ENCODE results near the gene ARHGAP26.

- TF ChIP-seq EP300 (IDR thresholded peaks at IDR 0.05; ENCODE audit: low read depth) (no peak), CTCF (IDR thresholded peaks at IDR 0.05) (no peak), POLR2A (IDR thresholded peaks at IDR 0.05) (no peak)
Measured at GRCh38 chr5:143106174-143106573, 336.0 kb downstream of the ARHGAP26 start.
